ENCODE measurements around the gene IPP. TPM values are rescaled to one million over a fixed set of nuclear protein-coding genes. Genes with fewer than 3 reads are reported as not detected.

IPP gene
- total and polyA plus RNA-seq, 7 donors: 6.9 to 15.3 (median 11.2) TPM

- WGBS, 2 donors: 0% methylated on average over 13 of the region's 13 CpGs
- no peaks in the 10 kb centered on the region for H3K9me3 ChIP-seq
- intact Hi-C loops (cut with DNase I): loop anchor here (2.0 to 10.0 kb wide), 6 partner anchors 67 to 673 kb away; partner anchors contain the start of genes CCDC163, HECTD3, IPP and MMACHC
- no peaks in the 10 kb centered on the region for H3K36me3 ChIP-seq
- peak overlapping the region; percentile 63 to 96 (median 81) for H3K4me3 ChIP-seq
- DNase-seq: no peak
- TF ChIP-seq CTCF (IDR thresholded peaks at IDR 0.05) (no peak), POLR2A (IDR thresholded peaks at IDR 0.05) (no peak), EP300 (IDR thresholded peaks at IDR 0.05) (no peak), POLR2AphosphoS5 (IDR thresholded peaks at IDR 0.05) (no peak)
- H3K27me3 ChIP-seq: no peaks in the 10 kb centered on the region
- peaks cover 0 to 71% (median 58%) of the 10 kb centered on the region in 4 donors for H3K4me1 ChIP-seq
- peak overlapping the region; percentile 97 to 99 (median 98) for H3K27ac ChIP-seq
Observed at GRCh38 chr1:45685308-45686014, 65.0 kb downstream of the IPP start.

GRCh38 chr1:45684402-45684801 is 66.1 kb downstream of the IPP start:
- Histone ChIP-seq H3K27me3 (no peaks in the 10 kb centered on the region), H3K9me3 (no peaks in the 10 kb centered on the region), H3K36me3 (no peaks in the 10 kb centered on the region), H3K4me3 (peak overlapping the region in 2 of 4 donors; percentile 77 to 96), H3K4me1 (peaks cover 0 to 75% (median 66%) of the 10 kb centered on the region in 4 donors), H3K27ac (no peak overlapping the region)
- WGBS, 2 donors: 8 to 35% methylated on average over 2 of the region's 2 CpGs
- intact Hi-C loops (cut with DNase I): loop anchor here (2.0 to 10.0 kb wide), 2 partner anchors 100 to 180 kb away; partner anchors contain the start of genes CCDC163, MMACHC and NASP
- TF ChIP-seq POLR2AphosphoS5 (IDR thresholded peaks at IDR 0.05): no peak
- no peak for TF ChIP-seq POLR2A (IDR thresholded peaks at IDR 0.05)
- TF ChIP-seq EP300 (IDR thresholded peaks at IDR 0.05): no peak
- TF ChIP-seq CTCF (IDR thresholded peaks at IDR 0.05): no peak
- no peak for DNase-seq

GRCh38 chr1:45682942-45683341 is 67.5 kb downstream of the IPP start:
- no peaks in the 10 kb centered on the region for H3K27me3 ChIP-seq
- intact Hi-C loops (cut with DNase I): loop anchor here (10.0 kb wide), 1 partner anchor 178 kb away; the partner anchor contains the start of genes CCDC163 and MMACHC
- no peak for TF ChIP-seq CTCF (IDR thresholded peaks at IDR 0.05)
- no peak for TF ChIP-seq POLR2A (IDR thresholded peaks at IDR 0.05)
- TF ChIP-seq EP300 (IDR thresholded peaks at IDR 0.05): no peak
- no peak for TF ChIP-seq POLR2AphosphoS5 (IDR thresholded peaks at IDR 0.05)
- no peaks in the 10 kb centered on the region for H3K36me3 ChIP-seq
- H3K4me1 ChIP-seq: peaks cover 0 to 79% (median 69%) of the 10 kb centered on the region in 4 donors
- H3K27ac ChIP-seq: no peak overlapping the region
- H3K4me3 ChIP-seq: no peak overlapping the region
- no peak for DNase-seq
- 54 to 83% methylated on average over 6 of the region's 6 CpGs for WGBS, 2 donors
- no peaks in the 10 kb centered on the region for H3K9me3 ChIP-seq

- no peak for TF ChIP-seq POLR2AphosphoS5 (IDR thresholded peaks at IDR 0.05)
- TF ChIP-seq POLR2A (IDR thresholded peaks at IDR 0.05): no peak
- no peak for TF ChIP-seq CTCF (IDR thresholded peaks at IDR 0.05)
- TF ChIP-seq EP300 (IDR thresholded peaks at IDR 0.05): no peak
- DNase-seq: no peak
- no peaks in the 10 kb centered on the region for H3K36me3 ChIP-seq
- peaks cover 0 to 93% (median 72%) of the 10 kb centered on the region in 4 donors for H3K4me1 ChIP-seq
- H3K27me3 ChIP-seq: no peaks in the 10 kb centered on the region
- peak overlapping the region; percentile 11 to 46 (median 22) for H3K27ac ChIP-seq
- intact Hi-C loops (cut with DNase I): no loop called here
- WGBS, 2 donors: 8 to 15% methylated on average over 3 of the region's 3 CpGs
- H3K9me3 ChIP-seq: no peaks in the 10 kb centered on the region
- H3K4me3 ChIP-seq: no peak overlapping the region
Observed at GRCh38 chr1:45679123-45679522, 71.3 kb downstream of the IPP start.

All from sigmoid colon (tissue), 7 donors.